SU-DHL-6 (cell line): ENCODE measurements around the gene RNF130.

Source experiments
- CTCF ChIP-seq: fragments of 200-600 bp; sonication (generic); IDR thresholded peaks from one replicate; pipeline ENCODE4 v1.5.1; 2017; ENCODE audit warnings: antibody characterized with exemption, mild to moderate bottlenecking, low read length, moderate library complexity; ENCODE audit not compliant: insufficient read depth, poor library complexity, severe bottlenecking
- EZH2phosphoT487 ChIP-seq: fragments of 200-600 bp; sonication (generic), shearing (Covaris generic); conservative IDR thresholded peaks from 2 replicates; pipeline ENCODE4 v1.6.1; 2018; ENCODE audit warnings: mild to moderate bottlenecking, antibody characterized with exemption, low read length, moderate library complexity, mixed read lengths

GRCh38 chr5:179916523-179916922 is 155.0 kb downstream of the RNF130 start:
- TF ChIP-seq CTCF (no peak), EZH2phosphoT487 (no peak)
